IMR-90 (cell line): ENCODE data around the gene DPH6. TPM values are rescaled to one million over a fixed set of nuclear protein-coding genes. Genes with fewer than 3 reads are reported as not detected.

ENCODE experiments used
- ATAC-seq: fragments of 200-7000 bp; cut with Tn5 transposase; 2 replicates; pipeline ENCODE4 v1.9.1; 2020; ENCODE audit warnings: low read depth, mild to moderate bottlenecking, moderate library complexity
- BruUV-seq: library from RNA; stranded (reverse); fragments of 400-500 nt; replicated peaks from 2 replicates; lab custom pipeline; 2021; lab: Mats Ljungman, UMichigan
- CTCF ChIA-PET: fragments of 300-600 bp; formaldehyde crosslinking; extraction: SDS; loops from one replicate; lab custom pipeline; 2021; ENCODE audit warnings: antibody characterized with exemption; lab: Yijun Ruan, JAX
- POLR2A ChIA-PET: fragments of 300-600 bp; sonication (Branson Sonifier 250); formaldehyde crosslinking; loops from one replicate; lab custom pipeline; 2022; ENCODE audit warnings: antibody characterized with exemption; ENCODE audit not compliant: unreplicated experiment; lab: Charles Lee
- DNase-seq: peaks from one replicate; pipeline ENCODE4 v3.0.0; 2013
- H2AFZ ChIP-seq: replicated peaks from 2 replicates; pipeline ENCODE3; 2013; ENCODE audit warnings: low read length, mild to moderate bottlenecking; ENCODE audit not compliant: poor library complexity
- H2AK5ac ChIP-seq: 2 replicates; pipeline ENCODE4 v1.6.1; 2013; ENCODE audit warnings: low read depth, low read length, inconsistent platforms
- H2AK9ac ChIP-seq: replicated peaks from 2 replicates; pipeline ENCODE3; 2013; ENCODE audit warnings: mild to moderate bottlenecking, low read depth, low read length, moderate library complexity; ENCODE audit not compliant: poor library complexity
- H2BK120ac ChIP-seq: 2 replicates; pipeline ENCODE4 v1.6.1; 2013; ENCODE audit warnings: low read depth, low read length, inconsistent platforms
- H2BK15ac ChIP-seq: 3 replicates; pipeline ENCODE4 v1.6.1; 2013; ENCODE audit warnings: low read depth, low read length, inconsistent platforms
- H2BK20ac ChIP-seq: 2 replicates; pipeline ENCODE4 v1.6.1; 2013; ENCODE audit warnings: low read depth, mild to moderate bottlenecking, inconsistent platforms, low read length, moderate library complexity
- H2BK5ac ChIP-seq: 2 replicates; pipeline ENCODE4 v1.6.1; 2013; ENCODE audit warnings: mild to moderate bottlenecking, low read depth, low read length, inconsistent platforms; ENCODE audit not compliant: poor library complexity, severe bottlenecking
- H3K14ac ChIP-seq: replicated peaks from 2 replicates; pipeline ENCODE4 v1.6.1; 2013; ENCODE audit warnings: low read depth, low read length, inconsistent platforms
- H3K18ac ChIP-seq: 2 replicates; pipeline ENCODE4 v1.6.1; 2013; ENCODE audit warnings: low read depth, low read length, control low read depth
- H3K23ac ChIP-seq: 2 replicates; pipeline ENCODE4 v1.6.1; 2013; ENCODE audit warnings: low read depth, low read length, inconsistent platforms
- H3K27ac ChIP-seq: 2 replicates; pipeline ENCODE4 v1.5.1; 2013; ENCODE audit warnings: mild to moderate bottlenecking, control low read depth, low read length; ENCODE audit not compliant: insufficient read depth
- H3K27me3 ChIP-seq: 2 replicates; pipeline ENCODE4 v1.6.1; 2013; ENCODE audit warnings: low read length; ENCODE audit not compliant: control insufficient read depth, insufficient read depth
- H3K36me3 ChIP-seq: 2 replicates; pipeline ENCODE4 v1.6.1; 2013; ENCODE audit warnings: low read length, mixed read lengths; ENCODE audit not compliant: control insufficient read depth, insufficient read depth
- H3K4ac ChIP-seq: 2 replicates; pipeline ENCODE4 v1.6.1; 2013; ENCODE audit warnings: low read depth, low read length, inconsistent platforms
- H3K4me1 ChIP-seq: 2 replicates; pipeline ENCODE4 v1.6.1; 2013; ENCODE audit warnings: low read length, mixed read lengths; ENCODE audit not compliant: control insufficient read depth, insufficient read depth
- H3K4me2 ChIP-seq: 2 replicates; pipeline ENCODE4 v1.6.1; 2013; ENCODE audit warnings: low read depth, mild to moderate bottlenecking, control low read depth, low read length, moderate library complexity
- H3K4me3 ChIP-seq: 2 replicates; pipeline ENCODE4 v1.5.1; 2013; ENCODE audit warnings: low read depth, mild to moderate bottlenecking, control low read depth, low read length, moderate library complexity; ENCODE audit not compliant: insufficient read depth
- H3K56ac ChIP-seq: 2 replicates; pipeline ENCODE4 v1.6.1; 2013; ENCODE audit warnings: low read length, inconsistent platforms; ENCODE audit not compliant: insufficient read depth; ENCODE audit errors: extremely low read depth
- H3K79me1 ChIP-seq, 2 experiments: 2 replicates each; pipeline ENCODE4 v1.6.1; 2013; ENCODE audit warnings: low read length in 2 of 2, inconsistent platforms in 1 of 2, low read depth in 1 of 2
- H3K9ac ChIP-seq: 2 replicates; pipeline ENCODE4 v1.6.1; 2013; ENCODE audit warnings: low read depth, low read length, control low read depth
- H3K9me1 ChIP-seq: 2 replicates; pipeline ENCODE4 v1.6.1; 2013; ENCODE audit warnings: low read length, inconsistent platforms; ENCODE audit not compliant: insufficient read depth
- H3K9me3 ChIP-seq: 2 replicates; pipeline ENCODE4 v1.6.1; 2013; ENCODE audit warnings: low read length; ENCODE audit not compliant: control insufficient read depth, insufficient read depth
- H4K20me1 ChIP-seq: 2 replicates; pipeline ENCODE4 v1.6.1; 2013; ENCODE audit warnings: low read length, inconsistent platforms; ENCODE audit not compliant: insufficient read depth
- H4K5ac ChIP-seq: 2 replicates; pipeline ENCODE4 v1.6.1; 2013; ENCODE audit warnings: mild to moderate bottlenecking, low read depth, low read length, control low read depth
- H4K8ac ChIP-seq, 2 experiments: 2 replicates each; pipeline ENCODE4 v1.6.1; 2013; ENCODE audit warnings: low read depth in 2 of 2, low read length in 2 of 2, control low read depth in 1 of 2, inconsistent platforms in 1 of 2
- H4K91ac ChIP-seq: 2 replicates; pipeline ENCODE4 v1.6.1; 2013; ENCODE audit warnings: low read depth, low read length, inconsistent platforms; ENCODE audit not compliant: insufficient read depth
- CEBPB ChIP-seq: IDR thresholded peaks from 2 replicates; pipeline ENCODE4 v1.6.1; 2012; ENCODE audit warnings: low read depth, low read length, improper control_type of control experiment
- MAFK ChIP-seq: IDR thresholded peaks from 2 replicates; pipeline ENCODE4 v1.6.1; 2012; ENCODE audit warnings: low read depth, low read length, improper control_type of control experiment
- RCOR1 ChIP-seq: IDR thresholded peaks from 2 replicates; pipeline ENCODE4 v1.6.1; 2012; ENCODE audit warnings: mild to moderate bottlenecking, low read length, improper control_type of control experiment; ENCODE audit not compliant: insufficient replicate concordance
- WGBS, 2 experiments: methylation state at CpG; one replicate each; pipeline versions ENCODE4 v1.1.5 to v1.1.7; 2013; ENCODE audit warnings: missing lambda C conversion rate in 2 of 2; ENCODE audit not compliant: insufficient read length in 1 of 2; ENCODE audit errors: extremely low coverage in 2 of 2; 5-methylcytosine and 5-hydroxymethylcytosine counted together
- dilution Hi-C: fragments of 300-500 bp; cut with HindIII; formaldehyde crosslinking; loops from one replicate; pipeline ENCODE4 v1.14.3; 2018; ENCODE audit warnings: low sequenced_read_pairs; ENCODE audit not compliant: unreplicated experiment
- in situ Hi-C: fragments of 300-500 bp; cut with MboI; formaldehyde crosslinking; loops from 3 replicates; pipeline ENCODE4 v1.14.3; 2019; ENCODE audit warnings: low sequenced_read_pairs, inconsistent platforms, mixed read lengths
- intact Hi-C: fragments of 100-400 bp; cut with micrococcal nuclease; formaldehyde crosslinking; loops from 2 replicates; pipeline ENCODE4 v1.10.0; 2022
- polyA plus RNA-seq, 3 experiments: library from polyadenylated mRNA; depleted of rRNA; stranded (reverse); fragments of >200 nt; gene quantifications; 2 replicates each; pipeline ENCODE4 v1.2.3, GENCODE V29; 2012; ENCODE audit warnings: low replicate concordance in 1 of 3
- total RNA-seq: library from RNA; depleted of rRNA; stranded (reverse); fragments of >200 nt; gene quantifications from 2 replicates; pipeline ENCODE4 v1.2.3, GENCODE V29; 2012

DPH6 gene
- total and polyA plus RNA-seq, 2 of the 4 experiments (the other 2 are of a cell fraction): 6.1 to 8.1 TPM

GRCh38 chr15:35540885-35541284, 5.1 kb downstream of the DPH6 start:
- Histone ChIP-seq H3K36me3 (0 out of 2 replicates have a peak, but pooled peaks cover 1% of the 10 kb centered on the region), H3K4me2 (peak overlapping the region; percentile 77), H2AK5ac (no peak overlapping the region), H2BK5ac (peak overlapping the region; percentile 71), H3K79me1 (peaks cover 10 to 20% of the 10 kb centered on the region in 2 experiments; a peak in 3 of 4 replicates), H3K27ac (no peak overlapping the region; the same call in 1 of the 2 replicates), H3K9me3 (no peaks in the 10 kb centered on the region), H3K4me3 (no peak overlapping the region), H3K4me1 (peaks cover 5% of the 10 kb centered on the region), H3K18ac (no peak overlapping the region), H3K27me3 (no peaks in the 10 kb centered on the region), H4K5ac (no peak overlapping the region), H3K23ac (no peak overlapping the region), H4K91ac (no peak overlapping the region), H3K4ac (no peak overlapping the region), H3K9ac (no peak overlapping the region), H3K56ac (no peak overlapping the region), H3K14ac (no peak overlapping the region), H3K9me1 (peaks cover 2% of the 10 kb centered on the region; the same call in 1 of the 2 replicates), H2AK9ac (no peak overlapping the region), H2BK20ac (no peak overlapping the region), H4K20me1 (no peaks in the 10 kb centered on the region), H2AFZ (no peak overlapping the region), H2BK15ac (no peak overlapping the region), H4K8ac (no peak overlapping the region), H2BK120ac (no peak overlapping the region; the same call in 1 of the 2 replicates)
- peak; percentile 66 for ATAC-seq
- BruUV-seq: no TSS peak
- dilution Hi-C loops: no loop called here
- TF ChIP-seq CEBPB: peak; percentile 58; the same call in 1 of the 2 replicates
- no peak for TF ChIP-seq RCOR1
- no peak for TF ChIP-seq MAFK
- no CpG with 5 or more reads among the region's 1 CpG for WGBS, 2 experiments
- ChIA-PET CTCF (no interaction called here), POLR2A (no interaction called here)
- intact Hi-C loops: loop anchor here (10.0 kb wide), 2 partner anchors 256 to 1554 kb away; no protein-coding TSS in a partner anchor
- in situ Hi-C loops: loop anchor here (25.0 kb wide), 1 partner anchor 946 kb away; no protein-coding TSS in a partner anchor
- peak; percentile 89 for DNase-seq
